GM12892 (cell line): ENCODE results near the gene TLR6.

Experiments
- DNase-seq: peaks from one replicate; pipeline ENCODE4 v3.0.0; 2011; ENCODE audit not compliant: insufficient read length
- FAIRE-seq: peaks from 2 replicates; lab custom pipeline; 2011; peaks lifted over from hg19 to GRCh38; lab: Jason Lieb, UNC
- POLR2A ChIP-seq: IDR thresholded peaks from 2 replicates; pipeline ENCODE4 v1.6.1; 2011; ENCODE audit warnings: low read depth, low read length, control low read depth
- POLR2AphosphoS5 ChIP-seq: IDR thresholded peaks from 2 replicates; pipeline ENCODE4 v1.6.1; 2011; ENCODE audit warnings: low read depth, low read length, control low read depth
- TAF1 ChIP-seq: IDR thresholded peaks from 2 replicates; pipeline ENCODE4 v1.6.1; 2011; ENCODE audit warnings: low read depth, mild to moderate bottlenecking, control low read depth, low read length, borderline replicate concordance

The TLR6 gene

DNA sequence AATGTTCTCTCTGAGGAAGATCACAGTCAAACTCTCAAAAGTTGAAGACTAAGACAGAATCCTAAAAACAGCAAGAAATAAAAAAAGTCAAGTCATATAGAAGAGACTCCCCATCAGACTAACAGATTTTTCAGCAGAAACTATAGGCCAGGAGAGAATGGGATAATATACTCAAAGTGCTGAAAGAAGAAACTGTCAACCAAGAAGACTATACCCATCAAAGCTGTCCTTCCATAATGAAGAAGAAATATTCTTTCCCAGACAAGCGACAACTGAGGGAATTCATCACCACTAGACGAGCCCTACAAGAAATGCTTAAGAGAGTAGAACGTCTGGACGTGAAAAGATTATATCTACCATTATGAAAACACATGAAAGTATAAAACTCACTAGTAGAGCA is 22.0 kb downstream of the TLR6 start:
- no peak for FAIRE-seq
- TF ChIP-seq POLR2A (no peak), POLR2AphosphoS5 (no peak), TAF1 (no peak)
- no peak for DNase-seq

- DNase-seq (no peak), FAIRE-seq (peak; percentile 5)
- TF ChIP-seq POLR2A (no peak), POLR2AphosphoS5 (no peak), TAF1 (no peak)
These were observed 23.7 kb downstream of the TLR6 start for GRCh38 chr4:38832624-38833528.

DNA sequence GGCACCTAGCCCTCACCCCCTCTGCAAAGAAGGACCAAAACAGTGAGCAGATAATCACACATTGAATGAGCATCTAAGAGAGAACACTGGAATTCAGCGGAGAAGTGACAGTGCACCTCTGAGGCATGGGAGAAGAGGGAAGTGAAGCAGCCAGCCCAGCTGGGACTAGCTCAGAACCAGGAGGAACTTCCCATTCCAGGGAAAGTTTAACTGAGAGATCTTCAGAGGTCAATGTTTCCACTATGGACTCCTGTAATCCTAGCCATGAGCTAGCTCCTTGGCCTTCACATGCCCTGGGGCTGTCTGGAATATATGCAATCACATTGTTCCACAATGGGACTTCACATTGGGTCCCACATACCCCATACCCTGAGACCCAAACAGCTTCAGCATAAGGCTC is 24.4 kb downstream of the TLR6 start:
- DNase-seq = no peak

DNA sequence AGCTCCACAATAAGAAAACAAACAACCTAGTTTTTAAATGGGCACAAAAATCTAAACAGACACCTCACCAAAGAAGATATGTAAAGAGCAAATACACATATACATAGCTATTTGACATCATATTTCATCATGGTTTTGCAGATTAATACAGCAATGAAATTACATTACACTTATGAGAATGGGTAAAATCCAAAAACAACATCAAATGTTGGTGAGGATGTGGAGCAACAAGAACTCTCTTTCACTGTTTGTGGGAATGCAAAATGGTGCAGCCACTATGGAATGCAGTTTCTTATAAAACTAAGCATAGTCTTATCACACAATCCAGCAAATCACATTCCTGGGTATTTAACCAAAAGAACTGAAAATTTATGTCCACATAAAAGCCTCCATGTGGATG is 25.0 kb downstream of the TLR6 start:
- TF ChIP-seq POLR2AphosphoS5 (no peak), POLR2A (no peak), TAF1 (no peak)
- FAIRE-seq (no peak), DNase-seq (no peak)

More for the DNA sequence above, 24.4 kb downstream of the TLR6 start:
- FAIRE-seq = no peak
- TF ChIP-seq POLR2A (no peak), POLR2AphosphoS5 (no peak), TAF1 (no peak)

DNA sequence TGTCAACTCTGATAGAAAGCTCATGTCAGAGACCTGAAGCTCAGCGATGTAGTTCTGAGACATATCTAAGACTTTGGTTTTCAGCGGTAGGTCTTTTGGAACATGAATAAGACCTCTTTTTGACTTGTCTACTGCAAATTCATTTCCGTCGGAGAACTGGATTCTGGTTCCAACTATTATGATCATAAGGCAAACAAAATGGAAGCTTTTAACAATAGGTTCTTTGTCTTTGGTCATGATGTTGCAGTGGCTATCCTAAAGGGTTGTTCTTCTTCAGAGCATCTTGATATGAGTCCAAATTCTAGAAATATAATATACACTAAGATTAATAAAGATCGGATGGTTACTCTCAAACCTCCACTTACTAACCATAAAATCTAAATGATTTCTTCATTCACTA is 27.4 kb downstream of the TLR6 start:
- FAIRE-seq (no peak), DNase-seq (no peak)
- no peak for TF ChIP-seq POLR2AphosphoS5
- TF ChIP-seq TAF1 = no peak
- TF ChIP-seq POLR2A = no peak

GRCh38 chr4:38823766-38824165 is 32.9 kb downstream of the TLR6 start:
- FAIRE-seq (no peak), DNase-seq (no peak)
- TF ChIP-seq POLR2AphosphoS5 = no peak
- no peak for TF ChIP-seq TAF1

- FAIRE-seq = no peak
- TF ChIP-seq TAF1 (no peak), POLR2AphosphoS5 (no peak), POLR2A (no peak)
- no peak for DNase-seq
These were observed 33.8 kb downstream of the TLR6 start for GRCh38 chr4:38822748-38823303.

DNA sequence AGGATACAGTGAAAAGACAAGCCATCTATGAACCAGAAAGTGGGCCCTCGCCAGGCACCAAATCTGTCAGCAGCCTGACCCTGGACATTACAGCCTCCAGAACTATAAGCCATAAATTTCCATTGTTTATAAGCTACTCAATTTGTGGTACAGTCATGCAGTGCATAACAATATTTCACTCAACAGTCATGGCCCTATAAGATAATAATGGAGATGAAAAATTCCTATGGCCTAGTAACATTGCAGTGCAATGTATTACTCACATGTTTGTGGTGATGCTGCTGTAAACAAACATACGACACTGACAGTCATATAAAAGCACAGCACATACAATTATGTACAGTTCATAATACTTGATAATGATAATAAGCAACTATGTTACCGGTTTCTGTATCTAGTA is 34.9 kb downstream of the TLR6 start:
- DNase-seq (no peak), FAIRE-seq (peak; percentile 46)
- TF ChIP-seq POLR2A (no peak), TAF1 (no peak), POLR2AphosphoS5 (no peak)

- peak; percentile 87 for FAIRE-seq
- no peak for DNase-seq
- TF ChIP-seq TAF1 = no peak
- TF ChIP-seq POLR2A = peak; percentile 44
- no peak for TF ChIP-seq POLR2AphosphoS5
These were observed 36.1 kb downstream of the TLR6 start for GRCh38 chr4:38820329-38821061.

- DNase-seq = no peak
- no peak for TF ChIP-seq POLR2A
- no peak for TF ChIP-seq TAF1
- no peak for TF ChIP-seq POLR2AphosphoS5
- FAIRE-seq = peak; percentile 89
These were observed 37.0 kb downstream of the TLR6 start for GRCh38 chr4:38819569-38819968.

DNA sequence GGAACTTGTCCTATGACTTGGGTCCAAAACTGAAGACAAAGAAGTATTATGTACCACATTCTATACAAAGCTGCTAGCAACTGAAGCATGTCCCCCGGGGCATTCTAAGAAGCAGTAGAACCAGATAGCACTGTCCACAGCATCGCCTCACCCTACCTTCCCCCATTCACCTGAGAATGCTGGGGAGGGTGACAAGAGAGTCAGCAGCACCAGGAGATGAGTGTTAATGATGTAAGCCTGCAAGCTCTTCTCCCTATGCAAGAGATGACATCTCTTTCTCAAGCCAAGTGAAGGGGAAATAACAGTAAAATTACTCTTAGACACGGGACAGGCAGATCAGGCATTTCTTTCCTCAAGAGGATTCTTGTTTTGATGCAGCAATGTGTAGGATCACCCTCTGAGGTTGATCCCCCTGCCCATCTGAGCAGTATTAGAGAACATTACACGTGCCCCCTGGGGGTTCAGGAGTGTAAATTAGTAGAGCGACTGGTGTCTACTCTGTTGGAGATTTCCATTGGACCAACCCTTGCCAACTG is 38.1 kb downstream of the TLR6 start:
- FAIRE-seq = no peak
- TF ChIP-seq TAF1 (no peak), POLR2AphosphoS5 (peak; percentile 45; the same call in 1 of the 2 replicates), POLR2A (0 out of 2 replicates have a peak, but pooled peaks have one; percentile 14)

More for the DNA sequence above, 38.1 kb downstream of the TLR6 start:
- DNase-seq = no peak
